ENCODE measurements around the gene CERS3. TPM values are rescaled to one million over a fixed set of nuclear protein-coding genes. Genes with fewer than 3 reads are reported as not detected.

Gene CERS3
- total RNA-seq, 2 experiments from 2014 or later: 1.3 to 1.8 TPM

- TF ChIP-seq, protein P1, sequence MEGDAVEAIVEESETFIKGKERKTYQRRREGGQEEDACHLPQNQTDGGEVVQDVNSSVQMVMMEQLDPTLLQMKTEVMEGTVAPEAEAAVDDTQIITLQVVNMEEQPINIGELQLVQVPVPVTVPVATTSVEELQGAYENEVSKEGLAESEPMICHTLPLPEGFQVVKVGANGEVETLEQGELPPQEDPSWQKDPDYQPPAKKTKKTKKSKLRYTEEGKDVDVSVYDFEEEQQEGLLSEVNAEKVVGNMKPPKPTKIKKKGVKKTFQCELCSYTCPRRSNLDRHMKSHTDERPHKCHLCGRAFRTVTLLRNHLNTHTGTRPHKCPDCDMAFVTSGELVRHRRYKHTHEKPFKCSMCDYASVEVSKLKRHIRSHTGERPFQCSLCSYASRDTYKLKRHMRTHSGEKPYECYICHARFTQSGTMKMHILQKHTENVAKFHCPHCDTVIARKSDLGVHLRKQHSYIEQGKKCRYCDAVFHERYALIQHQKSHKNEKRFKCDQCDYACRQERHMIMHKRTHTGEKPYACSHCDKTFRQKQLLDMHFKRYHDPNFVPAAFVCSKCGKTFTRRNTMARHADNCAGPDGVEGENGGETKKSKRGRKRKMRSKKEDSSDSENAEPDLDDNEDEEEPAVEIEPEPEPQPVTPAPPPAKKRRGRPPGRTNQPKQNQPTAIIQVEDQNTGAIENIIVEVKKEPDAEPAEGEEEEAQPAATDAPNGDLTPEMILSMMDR (IDR thresholded peaks at IDR 0.05): no peak
- H3K4me3 ChIP-seq (ENCODE audit: low read length): no peak overlapping the region
- no peak for ATAC-seq (ENCODE audit: poor library complexity)
These were observed 123.6 kb downstream of the CERS3 start for GRCh38 chr15:100405179-100405578.

DNA sequence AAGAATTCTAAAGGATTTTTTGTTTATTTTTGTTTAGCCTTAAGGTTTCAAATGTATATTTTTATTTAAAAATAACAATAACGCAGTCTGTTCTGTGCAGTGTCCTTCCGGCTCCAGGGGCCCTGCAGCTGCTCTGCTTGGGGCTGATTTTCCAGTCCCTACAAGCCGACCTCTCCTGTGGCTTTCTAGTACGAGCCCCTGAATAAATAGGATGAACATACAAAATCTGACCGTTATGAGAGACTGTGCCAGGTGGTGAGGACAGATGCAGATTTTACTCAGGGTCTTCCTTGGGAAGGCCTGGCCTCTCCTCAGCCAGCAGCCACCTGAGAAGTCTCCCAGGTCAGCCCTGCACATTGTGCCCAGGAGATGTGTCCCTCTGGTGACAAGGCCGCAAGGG lies 127.8 kb downstream of the CERS3 start:
- Mint-ChIP-seq H3K36me3 (ENCODE audit: low read depth) (peaks cover 10% of the 10 kb centered on the region), H3K9me3 (peaks cover 1% of the 10 kb centered on the region), H3K27ac (no peak overlapping the region), H3K27me3 (no peaks in the 10 kb centered on the region), H3K4me3 (no peak overlapping the region), H3K4me1 (ENCODE audit: low read depth) (no peaks in the 10 kb centered on the region)
- no peak for DNase-seq
- ChIA-PET POLR2A (no interaction called here), CTCF (no interaction called here)
- Histone ChIP-seq H3K4me1 (ENCODE audit: insufficient read depth, low read length) (no peaks in the 10 kb centered on the region), H3K4me3 (ENCODE audit: low read length) (no peak overlapping the region), H3K9me3 (ENCODE audit: control insufficient read depth in 1 of 2, insufficient read depth in 1 of 2, low read length in 2 of 2) (no peaks in the 10 kb centered on the region), H3K36me3 (ENCODE audit: insufficient read depth, low read length) (no peaks in the 10 kb centered on the region), H3K27me3 (ENCODE audit: control insufficient read depth in 1 of 2, insufficient read depth in 2 of 2, low read length in 2 of 2) (no peaks in the 10 kb centered on the region), H3K27ac (ENCODE audit: low read depth in 1 of 2, low read length in 2 of 2) (no peak overlapping the region)
- TF ChIP-seq, protein P1 (IDR thresholded peaks at IDR 0.05): no peak
- ATAC-seq (ENCODE audit: poor library complexity): no peak
- intact Hi-C loops (cut with DNase I, micrococcal nuclease): no loop called here

More at GRCh38 chr15:100405179-100405578, 123.6 kb downstream of the CERS3 start:
- Mint-ChIP-seq H3K4me3 (no peak overlapping the region), H3K36me3 (ENCODE audit: low read depth) (peaks cover 10% of the 10 kb centered on the region), H3K27ac (no peak overlapping the region), H3K4me1 (ENCODE audit: low read depth) (no peaks in the 10 kb centered on the region), H3K27me3 (no peaks in the 10 kb centered on the region), H3K9me3 (peaks cover 10% of the 10 kb centered on the region)
- no peak for DNase-seq
- Histone ChIP-seq H3K4me1 (ENCODE audit: insufficient read depth, low read length) (no peaks in the 10 kb centered on the region), H3K9me3 (ENCODE audit: control insufficient read depth in 1 of 2, insufficient read depth in 1 of 2, low read length in 2 of 2) (peaks cover 3 to 6% of the 10 kb centered on the region in 2 experiments), H3K36me3 (ENCODE audit: insufficient read depth, low read length) (no peaks in the 10 kb centered on the region), H3K27ac (ENCODE audit: low read depth in 1 of 2, low read length in 2 of 2) (no peak overlapping the region), H3K27me3 (ENCODE audit: control insufficient read depth in 1 of 2, insufficient read depth in 2 of 2, low read length in 2 of 2) (no peaks in the 10 kb centered on the region)
- ChIA-PET CTCF (no interaction called here), POLR2A (no interaction called here)
- intact Hi-C loops (cut with DNase I, micrococcal nuclease): no loop called here

DNA sequence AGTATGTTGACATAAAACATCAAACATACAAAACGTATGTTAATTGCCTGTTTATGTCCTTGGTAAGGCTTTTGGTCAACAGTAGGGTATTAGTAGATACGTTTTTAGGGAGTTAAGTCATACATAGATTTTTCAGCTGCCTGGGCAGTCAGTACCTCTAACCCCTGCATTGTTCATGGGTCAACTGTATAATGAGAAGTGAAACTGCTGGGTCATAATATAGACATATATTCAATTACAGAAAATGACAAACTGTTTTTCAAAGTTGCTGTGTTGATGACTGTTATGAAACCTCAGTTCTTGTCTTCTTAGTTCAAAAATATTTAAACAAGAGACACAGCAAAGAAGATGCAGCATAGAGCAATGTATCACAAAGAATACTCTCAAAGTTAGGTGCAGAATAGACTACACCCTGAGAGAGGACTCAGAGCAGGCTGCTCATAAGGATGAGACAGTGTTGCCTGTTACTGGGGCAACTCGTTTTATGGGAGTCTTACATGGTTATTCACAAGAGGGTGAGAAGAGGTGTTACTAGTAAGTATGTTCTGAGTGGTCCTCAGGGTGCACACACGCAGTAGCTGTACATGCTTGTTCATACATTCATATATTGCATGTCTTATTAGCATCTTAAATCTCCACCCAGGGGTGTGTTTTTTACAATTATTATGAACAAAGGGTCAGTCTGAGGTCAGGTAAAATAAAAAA lies 133.9 kb downstream of the CERS3 start:
- no peaks in the 10 kb centered on the region for H3K9me3 Mint-ChIP-seq
- intact Hi-C loops (cut with DNase I, micrococcal nuclease): no loop called here
- no peak overlapping the region for H3K27ac Mint-ChIP-seq
- Histone ChIP-seq H3K27ac (ENCODE audit: low read depth in 1 of 2, low read length in 2 of 2) (no peak overlapping the region), H3K4me3 (ENCODE audit: low read length) (no peak overlapping the region), H3K36me3 (ENCODE audit: insufficient read depth, low read length) (no peaks in the 10 kb centered on the region), H3K27me3 (ENCODE audit: control insufficient read depth in 1 of 2, insufficient read depth in 2 of 2, low read length in 2 of 2) (no peaks in the 10 kb centered on the region), H3K4me1 (ENCODE audit: insufficient read depth, low read length) (no peaks in the 10 kb centered on the region), H3K9me3 (ENCODE audit: control insufficient read depth in 1 of 2, insufficient read depth in 1 of 2, low read length in 2 of 2) (no peaks in the 10 kb centered on the region)
- H3K27me3 Mint-ChIP-seq: no peaks in the 10 kb centered on the region
- no peaks in the 10 kb centered on the region for H3K4me1 Mint-ChIP-seq (ENCODE audit: low read depth)
- H3K4me3 Mint-ChIP-seq: no peak overlapping the region
- ChIA-PET CTCF (no interaction called here), POLR2A (no interaction called here)
- TF ChIP-seq, protein P1 (IDR thresholded peaks at IDR 0.05): no peak
- peak in 1 of 14 experiments; percentile 6 for DNase-seq
- ATAC-seq (ENCODE audit: poor library complexity): no peak
- H3K36me3 Mint-ChIP-seq (ENCODE audit: low read depth): no peaks in the 10 kb centered on the region
